ENCODE measurements around the gene AHDC1. TPM values are rescaled to one million over a fixed set of nuclear protein-coding genes. Genes with fewer than 3 reads are reported as not detected.
A peak's percentile ranks its signal among the peaks of the same experiment; 100 is the strongest.

Gene AHDC1
- total and polyA plus RNA-seq, 2 experiments from 2014 or later = 3.9 to 5.3 TPM

- Histone ChIP-seq H3F3A (ENCODE audit: insufficient read depth) (peaks cover 27% of the 10 kb centered on the region), H3K4me3 (no peak overlapping the region), H3K4me2 (ENCODE audit: unreplicated experiment) (no peak overlapping the region), H3K9me3 (ENCODE audit: low read depth) (no peaks in the 10 kb centered on the region), H3K79me2 (ENCODE audit: insufficient read depth) (peaks cover 34% of the 10 kb centered on the region), H3K4me1 (ENCODE audit: insufficient read depth) (peaks cover 47% of the 10 kb centered on the region), H2AFZ (no peak overlapping the region), H3K9me2 (ENCODE audit: insufficient read depth) (no peaks in the 10 kb centered on the region), H3K9ac (no peak overlapping the region), H3K27me3 (replicated peaks; ENCODE audit: insufficient read depth) (no peaks in the 10 kb centered on the region), H3K36me3 (ENCODE audit: low read depth) (no peaks in the 10 kb centered on the region), H4K20me1 (ENCODE audit: insufficient read depth) (no peaks in the 10 kb centered on the region), H3K27ac (no peak overlapping the region)
- WGBS, 2 experiments (ENCODE audit: low coverage in 1 of 2, low lambda C conversion rate in 2 of 2, missing lambda C conversion rate in 2 of 2) = 30 to 32% methylated on average over 2 of the region's 2 CpGs
- TF ChIP-seq EZH2phosphoT487 (IDR thresholded peaks at IDR 0.05; ENCODE audit: insufficient read depth, low read depth) (no peak), EZH2 (IDR thresholded peaks at IDR 0.05; ENCODE audit: insufficient read depth, poor library complexity, severe bottlenecking) (no peak)
- DNase-seq = no peak
- in situ Hi-C loops (cut with MboI) = no loop called here
These were observed 68.6 kb downstream of the AHDC1 start for GRCh38 chr1:27535386-27535785.

GRCh38 chr1:27531959-27532685, 71.8 kb downstream of the AHDC1 start:
- Histone ChIP-seq H3K27ac (no peak overlapping the region), H3K36me3 (ENCODE audit: low read depth) (no peaks in the 10 kb centered on the region), H3K4me3 (no peak overlapping the region), H3K4me1 (ENCODE audit: insufficient read depth) (peaks cover 29% of the 10 kb centered on the region), H4K20me1 (ENCODE audit: insufficient read depth) (no peaks in the 10 kb centered on the region), H3K4me2 (ENCODE audit: unreplicated experiment) (no peak overlapping the region), H3K27me3 (replicated peaks; ENCODE audit: insufficient read depth) (no peaks in the 10 kb centered on the region), H3K9ac (no peak overlapping the region), H3K9me3 (ENCODE audit: low read depth) (no peaks in the 10 kb centered on the region), H2AFZ (no peak overlapping the region), H3F3A (ENCODE audit: insufficient read depth) (peaks cover 2% of the 10 kb centered on the region), H3K9me2 (ENCODE audit: insufficient read depth) (no peaks in the 10 kb centered on the region), H3K79me2 (ENCODE audit: insufficient read depth) (peaks cover 18% of the 10 kb centered on the region)
- 88 to 90% methylated on average over 13 to 14 of the region's 14 CpGs for WGBS, 2 experiments (ENCODE audit: low coverage in 1 of 2, low lambda C conversion rate in 2 of 2, missing lambda C conversion rate in 2 of 2)
- in situ Hi-C loops (cut with MboI) = no loop called here
- TF ChIP-seq EZH2 (IDR thresholded peaks at IDR 0.05; ENCODE audit: insufficient read depth, poor library complexity, severe bottlenecking) = no peak
- no peak for TF ChIP-seq EZH2phosphoT487 (IDR thresholded peaks at IDR 0.05; ENCODE audit: insufficient read depth, low read depth)
- DNase-seq = no peak

- H2AFZ ChIP-seq = no peak overlapping the region
- no peak overlapping the region for H3K27ac ChIP-seq
- 96 to 100% methylated on average over 6 to 10 of the region's 10 CpGs for WGBS, 2 experiments (ENCODE audit: low coverage in 1 of 2, low lambda C conversion rate in 2 of 2, missing lambda C conversion rate in 2 of 2)
- H3K4me1 ChIP-seq (ENCODE audit: insufficient read depth) = peaks cover 23% of the 10 kb centered on the region
- no peak overlapping the region for H3K9ac ChIP-seq
- H3K9me2 ChIP-seq (ENCODE audit: insufficient read depth) = no peaks in the 10 kb centered on the region
- in situ Hi-C loops (cut with MboI) = no loop called here
- no peak for TF ChIP-seq EZH2phosphoT487 (IDR thresholded peaks at IDR 0.05; ENCODE audit: insufficient read depth, low read depth)
- no peak for TF ChIP-seq EZH2 (IDR thresholded peaks at IDR 0.05; ENCODE audit: insufficient read depth, poor library complexity, severe bottlenecking)
- H3K79me2 ChIP-seq (ENCODE audit: insufficient read depth) = peaks cover 3% of the 10 kb centered on the region
- H3F3A ChIP-seq (ENCODE audit: insufficient read depth) = no peaks in the 10 kb centered on the region; the same call in 1 of the 2 replicates
- no peak overlapping the region for H3K4me3 ChIP-seq
- no peaks in the 10 kb centered on the region for H4K20me1 ChIP-seq (ENCODE audit: insufficient read depth)
- no peaks in the 10 kb centered on the region for H3K36me3 ChIP-seq (ENCODE audit: low read depth)
- H3K27me3 ChIP-seq (replicated peaks; ENCODE audit: insufficient read depth) = no peaks in the 10 kb centered on the region
- H3K9me3 ChIP-seq (ENCODE audit: low read depth) = no peaks in the 10 kb centered on the region
- DNase-seq = no peak
- no peak overlapping the region for H3K4me2 ChIP-seq (ENCODE audit: unreplicated experiment)
These were observed 73.8 kb downstream of the AHDC1 start for GRCh38 chr1:27530192-27530591.

GRCh38 chr1:27529704-27530018, 74.3 kb downstream of the AHDC1 start:
- no peak for TF ChIP-seq EZH2phosphoT487 (IDR thresholded peaks at IDR 0.05; ENCODE audit: insufficient read depth, low read depth)
- no peak for TF ChIP-seq EZH2 (IDR thresholded peaks at IDR 0.05; ENCODE audit: insufficient read depth, poor library complexity, severe bottlenecking)
- H3K36me3 ChIP-seq (ENCODE audit: low read depth) = no peaks in the 10 kb centered on the region
- peak overlapping the region; percentile 38 for H3K9ac ChIP-seq
- H4K20me1 ChIP-seq (ENCODE audit: insufficient read depth) = no peaks in the 10 kb centered on the region
- 90 to 91% methylated on average over 5 of the region's 5 CpGs for WGBS, 2 experiments (ENCODE audit: low coverage in 1 of 2, low lambda C conversion rate in 2 of 2, missing lambda C conversion rate in 2 of 2)
- no peak overlapping the region for H2AFZ ChIP-seq
- no peak overlapping the region for H3K4me3 ChIP-seq
- no peaks in the 10 kb centered on the region for H3K9me2 ChIP-seq (ENCODE audit: insufficient read depth)
- peak overlapping the region; percentile 41 for H3K27ac ChIP-seq
- DNase-seq = no peak
- H3K4me2 ChIP-seq (ENCODE audit: unreplicated experiment) = no peak overlapping the region
- no peaks in the 10 kb centered on the region for H3K9me3 ChIP-seq (ENCODE audit: low read depth)
- H3F3A ChIP-seq (ENCODE audit: insufficient read depth) = no peaks in the 10 kb centered on the region; the same call in 1 of the 2 replicates
- in situ Hi-C loops (cut with MboI) = no loop called here
- peaks cover 23% of the 10 kb centered on the region for H3K4me1 ChIP-seq (ENCODE audit: insufficient read depth)
- no peaks in the 10 kb centered on the region; the same call in 1 of the 2 replicates for H3K79me2 ChIP-seq (ENCODE audit: insufficient read depth)
- no peaks in the 10 kb centered on the region for H3K27me3 ChIP-seq (replicated peaks; ENCODE audit: insufficient read depth)
